HG03442 (cell line): ENCODE data around the gene WDR1.
A peak's percentile ranks its signal among the peaks of the same experiment; 100 is the strongest.

Experiments
- ATAC-seq: cut with Tn5 transposase; IDR thresholded peaks from one replicate; pipeline ENCODE4 v1.9.1; 2021; ENCODE audit warnings: mild to moderate bottlenecking, moderate library complexity; ENCODE audit not compliant: unreplicated experiment

Gene WDR1, protein sequence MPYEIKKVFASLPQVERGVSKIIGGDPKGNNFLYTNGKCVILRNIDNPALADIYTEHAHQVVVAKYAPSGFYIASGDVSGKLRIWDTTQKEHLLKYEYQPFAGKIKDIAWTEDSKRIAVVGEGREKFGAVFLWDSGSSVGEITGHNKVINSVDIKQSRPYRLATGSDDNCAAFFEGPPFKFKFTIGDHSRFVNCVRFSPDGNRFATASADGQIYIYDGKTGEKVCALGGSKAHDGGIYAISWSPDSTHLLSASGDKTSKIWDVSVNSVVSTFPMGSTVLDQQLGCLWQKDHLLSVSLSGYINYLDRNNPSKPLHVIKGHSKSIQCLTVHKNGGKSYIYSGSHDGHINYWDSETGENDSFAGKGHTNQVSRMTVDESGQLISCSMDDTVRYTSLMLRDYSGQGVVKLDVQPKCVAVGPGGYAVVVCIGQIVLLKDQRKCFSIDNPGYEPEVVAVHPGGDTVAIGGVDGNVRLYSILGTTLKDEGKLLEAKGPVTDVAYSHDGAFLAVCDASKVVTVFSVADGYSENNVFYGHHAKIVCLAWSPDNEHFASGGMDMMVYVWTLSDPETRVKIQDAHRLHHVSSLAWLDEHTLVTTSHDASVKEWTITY

DNA sequence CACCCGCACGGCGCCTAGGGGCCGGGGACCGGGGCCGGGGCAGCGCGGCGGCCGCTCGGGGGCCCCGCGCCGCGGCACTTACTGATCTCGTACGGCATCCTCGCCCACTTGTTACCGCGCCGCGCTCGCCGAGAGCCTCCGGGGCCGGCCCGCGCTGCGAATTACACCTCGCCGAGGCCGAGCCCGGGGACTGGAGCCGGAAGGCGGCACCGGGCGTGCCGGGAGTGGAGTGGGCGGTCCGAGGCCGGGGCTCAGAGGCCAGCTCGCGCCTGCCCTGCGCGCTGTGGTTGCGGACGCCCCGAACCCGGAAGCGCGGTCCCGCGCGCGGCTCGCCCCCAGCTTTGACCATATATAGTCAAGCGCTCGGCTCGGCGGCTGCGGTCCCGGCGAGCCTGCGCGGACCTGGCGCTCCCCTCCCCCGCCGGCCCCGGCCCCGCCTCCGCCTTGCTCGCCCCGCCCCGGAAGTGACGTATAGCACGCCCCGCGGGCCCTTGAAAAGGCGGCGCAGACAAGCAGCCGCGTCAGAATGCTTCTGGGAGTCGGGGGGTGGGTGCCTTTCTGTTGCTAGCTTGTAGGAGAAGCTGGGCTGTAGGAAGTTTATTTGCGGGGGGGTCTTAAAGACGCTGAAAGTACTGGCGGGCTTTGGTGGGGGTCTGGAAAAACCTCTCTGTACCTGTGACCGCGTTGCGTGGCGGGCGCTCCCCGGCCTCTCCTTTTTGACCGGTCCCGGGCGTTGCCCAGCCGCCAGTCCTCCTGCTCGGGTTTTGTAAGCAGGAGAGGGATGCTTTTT lies at the start of gene WDR1:
TSS of gene WDR1 (minus strand) at position 231 of the 790 bp plus-strand sequence. CDS start at position 98, 133 bp downstream.
- ATAC-seq: peak; percentile 88

DNA sequence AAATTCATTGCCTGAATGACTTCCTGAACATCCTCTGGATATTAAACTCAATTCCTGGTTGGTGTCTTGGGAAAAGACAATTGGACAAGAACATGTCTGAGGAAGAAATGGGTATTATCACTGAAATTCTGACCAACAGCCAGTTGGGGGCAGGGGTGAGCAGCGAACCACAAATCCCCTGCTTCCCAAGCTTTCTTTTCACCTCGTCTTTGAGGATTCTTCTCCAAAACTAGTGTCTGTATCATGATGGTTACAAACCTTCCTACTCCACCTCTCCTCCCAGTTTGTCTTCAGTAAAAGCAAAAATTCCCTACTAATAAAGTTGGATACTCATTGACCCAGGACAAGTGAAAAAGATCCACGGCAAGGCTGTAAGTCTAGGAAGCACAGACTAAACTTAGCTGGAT lies 48.3 kb upstream of the WDR1 start:
- ATAC-seq: no peak

DNA sequence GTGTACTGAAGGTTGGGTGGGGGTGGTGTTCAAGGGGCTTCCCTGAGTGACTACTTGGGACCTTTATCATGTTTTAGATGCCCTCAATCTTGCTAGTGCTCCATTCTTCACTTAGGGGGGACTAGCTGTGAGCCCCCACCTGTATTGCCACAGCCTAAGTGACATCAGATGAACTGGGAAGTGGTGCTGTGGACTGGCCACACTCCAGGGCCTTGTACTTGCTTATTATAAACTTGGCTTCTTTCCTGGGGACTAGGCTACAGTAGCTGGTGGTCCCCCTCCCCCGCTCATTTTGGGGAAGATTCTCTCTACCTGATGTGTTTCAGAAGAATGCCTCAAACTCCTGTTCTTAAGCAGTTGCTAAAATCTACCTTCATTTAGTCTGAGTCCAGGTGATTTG lies 46.7 kb upstream of the WDR1 start:
- no peak for ATAC-seq

DNA sequence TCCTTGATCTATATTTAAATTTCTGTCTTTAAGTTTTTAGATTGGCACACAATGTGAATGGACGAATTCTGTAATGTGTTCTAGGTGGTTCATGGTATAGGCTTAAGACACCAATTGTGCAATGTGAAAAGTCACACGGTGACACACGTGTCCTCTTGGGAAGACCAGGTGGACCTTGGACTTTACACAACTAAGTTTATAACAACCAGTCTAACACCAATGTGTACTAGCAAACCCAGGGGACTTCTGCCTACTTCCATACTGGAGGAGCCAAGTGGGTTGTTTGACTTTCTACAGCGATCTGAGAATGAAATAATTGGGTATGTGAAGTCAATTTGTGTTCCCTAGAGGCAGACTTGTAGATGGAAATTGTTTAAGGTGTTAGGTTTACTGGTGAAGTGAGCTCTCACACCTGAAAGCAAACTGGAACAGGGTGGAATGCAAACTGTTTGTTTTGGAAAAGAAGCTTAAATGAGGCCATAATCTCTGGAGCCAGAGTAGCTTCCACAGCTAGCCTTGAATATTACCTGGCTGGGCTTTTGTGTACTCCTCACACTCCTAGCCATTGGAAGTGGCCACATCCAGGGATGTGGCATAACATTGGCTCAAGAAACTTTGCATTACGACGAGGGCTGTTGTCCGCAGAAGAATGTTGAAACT lies 45.9 kb upstream of the WDR1 start:
- no peak for ATAC-seq

DNA sequence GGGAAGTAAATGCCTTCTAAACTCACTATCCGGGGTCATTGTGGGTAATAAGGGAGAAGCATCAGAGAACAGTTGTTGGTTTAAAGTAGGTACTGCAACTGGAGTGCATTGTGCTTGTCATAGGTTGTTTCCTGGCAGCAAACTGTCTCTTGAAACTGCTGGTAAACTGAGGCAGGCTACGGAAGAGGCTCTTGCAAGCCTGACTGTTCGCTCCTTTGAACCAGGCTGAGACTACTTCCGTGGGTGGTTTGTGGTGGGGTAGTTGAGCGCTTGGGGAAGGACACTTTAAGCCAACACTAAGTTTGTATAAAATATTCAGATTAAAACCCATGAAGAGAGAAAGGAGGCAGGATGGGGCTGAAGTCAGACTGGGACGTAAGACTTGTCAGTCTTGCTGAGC lies 45.2 kb upstream of the WDR1 start:
- ATAC-seq: no peak

DNA sequence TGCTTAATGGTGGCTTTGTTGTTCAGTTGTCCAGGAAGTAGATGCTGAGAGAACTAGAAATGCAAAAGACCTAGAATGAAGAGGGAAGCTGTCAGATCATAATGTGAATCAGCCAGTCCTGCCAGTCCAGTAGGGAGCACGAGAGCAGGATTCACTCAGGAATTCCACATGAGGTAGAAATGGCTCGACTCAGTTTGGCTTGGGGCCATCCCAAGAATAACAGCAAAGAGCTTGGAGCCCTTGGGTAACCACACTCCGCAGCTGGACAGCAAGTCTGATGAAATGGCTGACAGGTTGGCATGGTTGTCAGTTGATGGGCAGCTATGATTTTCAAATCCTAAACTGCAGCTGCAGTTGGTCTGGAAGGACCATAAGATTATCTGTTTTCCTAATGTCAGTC lies 44.5 kb upstream of the WDR1 start:
- ATAC-seq: no peak

DNA sequence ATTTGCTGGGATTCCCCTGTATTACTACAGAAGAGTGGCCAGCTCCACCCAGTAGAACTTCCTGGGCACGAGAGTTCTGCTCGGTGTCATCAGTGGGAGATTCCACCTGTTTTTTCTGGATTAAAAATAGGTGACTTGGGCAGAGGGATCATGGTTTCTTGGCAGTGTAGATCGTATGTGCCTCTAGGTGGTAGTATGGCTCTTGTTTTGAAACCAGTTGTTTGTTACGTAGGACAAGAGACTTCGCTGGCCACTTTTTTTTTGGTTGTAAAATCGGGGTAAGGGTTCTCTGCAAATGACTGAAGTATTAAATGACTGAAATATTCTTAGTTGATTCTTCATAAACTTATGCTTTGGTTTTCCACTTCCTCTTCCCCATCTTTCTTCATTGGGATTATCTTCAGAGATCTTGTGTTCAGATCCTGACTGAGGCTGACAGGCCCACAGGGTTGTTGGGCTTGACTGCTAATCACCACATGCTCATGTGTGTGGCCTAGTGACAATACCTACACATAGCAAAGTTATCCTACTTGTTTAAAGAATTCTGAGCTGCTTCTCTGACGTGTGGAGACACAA lies 43.8 kb upstream of the WDR1 start:
- no peak for ATAC-seq

DNA sequence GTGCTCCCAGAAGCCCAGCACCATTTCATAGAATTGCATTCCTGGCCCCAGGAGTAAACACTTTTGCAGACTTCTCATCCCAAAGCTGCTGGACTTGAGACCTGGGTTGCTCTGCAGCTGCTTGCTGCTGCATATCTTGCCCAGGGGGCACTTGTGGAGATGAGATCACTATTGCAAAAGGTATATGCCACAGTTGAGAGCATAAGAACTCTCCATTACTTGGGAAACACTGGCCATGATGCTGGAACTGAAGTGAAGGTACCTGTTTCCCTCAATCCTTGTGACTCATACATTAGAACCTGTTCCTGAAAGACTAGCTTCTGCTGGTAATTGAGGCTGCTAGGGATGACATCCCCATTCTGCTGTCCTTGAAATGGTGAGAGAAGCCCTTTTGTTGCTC lies 43.1 kb upstream of the WDR1 start:
- no peak for ATAC-seq

DNA sequence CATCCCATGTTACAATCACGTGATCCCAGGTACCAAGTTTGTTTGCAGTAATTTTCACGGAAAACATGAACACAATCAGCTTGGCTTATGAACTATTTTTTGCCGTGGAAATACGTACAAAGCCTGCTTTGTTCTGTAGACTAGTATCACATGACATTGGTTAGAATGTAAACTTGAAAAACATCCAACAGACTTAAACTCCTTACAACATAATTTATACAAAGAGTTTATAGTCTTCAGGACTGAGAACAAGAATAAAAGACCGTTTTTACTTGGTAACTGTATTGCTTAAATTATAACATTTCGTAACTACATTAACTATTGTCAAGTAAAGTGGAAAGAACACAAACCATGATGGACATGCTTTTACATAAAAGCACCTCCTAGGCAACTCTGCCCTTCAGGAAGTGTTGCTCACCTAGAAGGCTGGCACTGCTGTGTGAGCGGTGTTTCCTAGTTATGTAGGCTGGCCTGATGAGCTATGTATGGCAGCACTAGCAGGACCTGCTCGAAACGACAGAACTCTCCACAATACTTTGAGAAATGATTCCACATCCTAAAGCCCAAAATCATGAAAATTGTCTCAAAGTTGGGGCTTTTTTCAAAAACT lies 41.8 kb upstream of the WDR1 start:
- ATAC-seq: no peak

DNA sequence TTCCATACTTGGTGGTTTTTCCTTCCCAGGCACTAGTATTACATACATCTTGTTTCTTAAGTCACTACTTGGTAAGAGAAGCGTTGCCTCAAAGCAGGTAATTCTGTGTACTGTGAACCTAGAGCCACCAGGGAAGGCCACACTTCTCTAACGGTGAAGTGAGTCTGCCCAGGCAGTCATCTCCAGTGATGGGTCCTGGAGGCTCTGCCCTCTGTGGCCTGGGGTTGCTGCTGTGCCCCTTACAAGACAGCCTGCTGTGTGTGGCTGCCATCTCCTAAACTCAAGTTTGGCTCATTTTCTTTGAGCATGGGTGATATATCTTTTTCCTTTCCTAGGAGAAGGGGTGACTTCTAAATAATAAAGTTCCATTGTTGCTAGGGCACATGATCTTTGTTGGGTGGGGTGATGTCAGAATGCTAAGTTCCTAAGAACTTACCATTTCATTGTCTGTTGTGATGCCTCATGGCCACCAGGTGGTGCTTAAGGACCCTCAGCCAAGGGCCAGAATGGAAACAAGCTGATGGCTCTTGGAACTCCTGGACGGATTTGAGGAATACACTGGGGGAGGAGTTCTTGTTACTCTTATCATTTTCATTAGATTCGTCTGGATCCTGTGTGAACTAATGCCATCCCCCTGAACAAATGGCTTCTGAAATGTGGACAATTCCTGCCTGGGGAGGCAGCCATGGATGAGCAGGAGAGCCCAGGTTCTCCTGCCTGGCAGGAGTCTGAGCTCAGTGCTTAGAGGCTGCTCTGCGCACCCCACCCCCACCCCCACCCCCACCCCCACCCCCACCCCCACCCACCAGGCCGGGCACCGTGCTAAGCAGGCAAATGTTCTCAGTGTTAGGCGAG lies 41.1 kb upstream of the WDR1 start:
- peak; percentile 80 for ATAC-seq

DNA sequence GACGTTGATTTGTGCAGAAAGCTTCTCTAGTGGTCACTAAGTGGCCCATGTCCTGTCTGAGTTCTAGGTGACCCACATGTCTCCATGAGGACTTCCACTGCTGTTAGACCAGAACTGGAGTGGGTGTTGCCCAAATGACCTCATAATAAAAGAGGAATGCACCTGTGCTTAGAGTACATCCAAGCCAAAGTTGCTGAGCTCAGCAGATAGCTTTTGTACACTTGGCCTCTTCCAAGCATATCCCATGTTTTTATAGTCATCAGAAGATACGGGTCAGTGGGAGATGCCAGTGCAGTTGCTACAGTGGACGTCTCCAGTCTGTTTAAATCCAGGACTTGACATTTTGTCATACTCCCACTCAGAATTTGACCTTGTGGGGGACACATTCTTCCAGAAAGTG lies 37.6 kb upstream of the WDR1 start:
- no peak for ATAC-seq

DNA sequence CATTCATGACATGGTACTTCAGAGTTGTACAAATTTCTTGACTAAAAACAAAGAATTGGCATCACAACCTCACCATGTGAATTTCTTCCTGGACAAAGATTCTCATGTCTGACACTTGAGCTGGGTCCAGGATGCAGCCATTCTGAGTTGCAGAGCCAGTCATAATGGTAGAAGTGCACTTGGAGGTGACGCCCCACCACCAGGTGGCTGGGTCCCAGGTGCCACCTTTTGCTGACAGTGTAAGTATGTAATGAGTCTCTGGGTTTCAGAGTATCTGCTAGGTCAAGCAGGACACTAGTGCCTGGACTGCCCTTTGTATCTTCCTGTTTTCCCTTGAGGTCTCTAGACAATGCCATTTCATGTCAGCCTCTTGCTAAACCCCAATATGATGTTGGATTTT lies 36.6 kb upstream of the WDR1 start:
- no peak for ATAC-seq

DNA sequence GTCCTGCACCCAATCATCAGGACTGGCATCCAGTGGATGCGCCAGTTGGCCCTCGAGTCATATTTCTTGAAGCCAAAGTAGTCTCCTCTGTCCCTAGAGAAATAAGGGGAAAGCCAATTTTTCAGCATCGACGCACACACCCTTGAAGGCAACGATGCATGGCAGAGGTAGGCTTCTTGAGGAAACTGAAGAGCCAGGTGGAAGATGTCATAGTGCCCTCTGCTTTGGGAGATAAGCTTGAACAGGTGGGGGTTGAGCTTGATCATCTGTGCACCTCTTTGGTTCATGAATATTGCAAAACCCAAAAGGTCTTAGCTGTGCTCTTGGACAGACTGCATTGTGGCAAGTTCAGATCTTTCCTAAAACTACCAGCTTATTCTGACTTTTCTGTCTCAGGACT lies 34.6 kb upstream of the WDR1 start:
- ATAC-seq: peak; percentile 63

DNA sequence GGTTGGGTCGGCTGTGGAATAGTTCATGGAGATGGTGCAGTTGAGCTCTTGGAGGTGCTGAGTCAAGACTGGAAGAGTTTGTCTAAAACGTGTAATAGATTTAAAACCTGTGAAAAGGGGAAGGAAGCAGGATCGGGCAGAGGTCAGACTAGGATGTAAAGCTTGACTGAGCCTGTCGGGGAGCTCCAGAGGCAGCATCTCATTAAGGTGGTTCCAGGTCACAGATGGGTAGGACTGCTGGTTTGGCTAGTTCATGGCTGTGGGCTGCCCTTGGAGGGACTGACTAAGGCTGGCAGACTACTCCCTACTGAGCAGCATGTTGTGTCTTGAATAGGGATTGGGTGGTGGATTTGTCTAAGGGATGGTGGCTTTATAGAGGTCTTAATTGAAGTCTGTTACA lies 28.4 kb upstream of the WDR1 start:
- ATAC-seq: no peak

DNA sequence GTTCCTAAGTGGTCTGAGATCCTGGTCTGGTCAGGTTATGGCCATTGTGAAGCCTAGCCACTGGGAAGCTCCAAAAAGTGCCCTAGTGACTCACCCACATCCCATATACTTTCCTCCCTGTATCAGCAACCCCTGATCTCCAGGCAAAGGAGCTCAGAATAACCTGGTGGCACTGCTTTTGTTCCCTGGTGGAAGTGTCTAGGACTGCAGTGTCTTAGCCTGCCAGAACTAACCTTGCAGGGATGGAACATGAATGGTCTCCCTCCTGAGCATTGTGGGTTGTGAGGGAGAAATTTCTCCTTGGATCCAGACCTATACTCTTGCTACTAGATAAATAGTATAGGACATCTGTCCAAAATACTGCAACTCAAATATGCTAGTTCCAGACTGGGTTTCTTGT lies 27.9 kb upstream of the WDR1 start:
- ATAC-seq: no peak

DNA sequence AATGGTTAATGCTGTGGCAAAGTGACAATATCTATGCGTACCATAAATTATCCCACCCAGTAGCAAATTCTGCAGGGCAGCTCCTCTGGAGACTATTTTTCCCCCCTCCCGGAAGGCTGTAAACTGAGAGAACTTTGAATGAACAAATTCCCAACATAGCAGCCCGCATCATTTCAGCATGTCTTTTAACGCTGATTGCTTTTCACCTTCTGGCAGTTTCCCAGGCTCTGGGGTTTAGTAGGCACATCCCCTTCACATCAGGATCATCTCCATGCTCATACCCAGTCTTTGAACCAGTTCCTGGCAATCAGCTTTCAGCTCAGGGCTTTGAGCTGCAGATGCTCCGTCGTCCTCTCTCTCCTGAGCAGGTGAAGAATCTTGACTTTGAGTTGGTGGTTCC lies 26.6 kb upstream of the WDR1 start:
- no peak for ATAC-seq

DNA sequence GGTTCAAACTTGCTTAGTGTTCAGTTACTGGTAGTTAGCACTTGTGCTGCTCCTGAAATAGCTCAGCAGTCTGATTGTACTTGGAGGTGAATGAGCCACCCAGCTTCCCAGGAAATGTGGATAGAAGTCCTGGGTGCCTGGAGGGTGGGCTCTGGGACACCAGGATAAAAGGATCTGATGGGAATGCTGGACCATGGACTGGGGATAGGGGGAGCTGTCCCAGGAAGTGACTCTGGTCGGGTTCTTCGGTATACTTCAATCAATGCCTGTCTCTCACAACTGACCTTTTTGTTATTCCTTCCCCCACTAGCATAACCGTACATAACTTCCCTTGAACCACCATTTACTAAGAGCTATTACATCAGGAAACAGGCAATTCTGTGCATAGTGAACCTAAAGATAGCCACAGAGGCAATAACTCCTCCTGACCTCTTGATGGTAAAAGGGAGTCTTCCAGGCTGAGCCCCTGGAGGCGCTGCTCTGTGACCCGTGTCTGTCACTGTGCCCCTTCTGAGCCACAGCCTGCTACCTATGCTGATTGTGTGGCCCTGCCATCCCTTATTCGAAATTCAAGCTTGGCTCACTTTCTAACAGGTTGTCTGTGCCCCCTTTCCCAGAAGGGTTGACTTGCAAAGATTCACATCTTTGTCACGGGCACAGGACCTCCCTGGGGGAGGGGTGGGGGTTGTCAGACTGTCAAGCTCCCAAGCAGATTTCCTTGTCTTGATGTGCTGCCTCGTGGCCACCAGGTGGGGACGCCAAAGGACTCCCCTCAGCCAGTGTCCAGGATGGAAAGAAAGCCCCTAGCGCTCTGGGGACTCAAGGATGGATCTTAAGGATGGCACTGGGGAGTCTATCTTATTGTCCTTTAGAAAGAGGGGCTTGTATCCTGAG lies 24.5 kb upstream of the WDR1 start:
- no peak for ATAC-seq

DNA sequence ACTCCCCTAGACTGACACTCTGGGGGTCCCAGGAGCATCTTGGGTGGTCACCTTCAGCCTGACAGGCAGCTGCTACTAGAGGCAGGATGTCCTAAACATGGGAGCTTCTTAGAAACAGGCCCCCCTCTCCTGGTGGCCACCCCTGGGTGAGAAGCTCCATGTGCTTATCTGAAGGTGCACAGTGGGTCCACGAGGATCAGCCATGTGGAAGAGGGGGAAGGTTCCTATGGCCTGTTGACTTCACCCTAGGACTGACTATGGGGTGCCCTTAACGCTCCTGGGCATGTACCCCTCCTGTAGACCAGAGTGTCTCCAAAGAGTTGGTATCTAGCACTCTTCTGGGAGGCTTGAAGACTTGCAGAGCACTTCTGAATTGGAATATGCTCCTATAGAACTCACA lies 22.9 kb upstream of the WDR1 start:
- no peak for ATAC-seq

DNA sequence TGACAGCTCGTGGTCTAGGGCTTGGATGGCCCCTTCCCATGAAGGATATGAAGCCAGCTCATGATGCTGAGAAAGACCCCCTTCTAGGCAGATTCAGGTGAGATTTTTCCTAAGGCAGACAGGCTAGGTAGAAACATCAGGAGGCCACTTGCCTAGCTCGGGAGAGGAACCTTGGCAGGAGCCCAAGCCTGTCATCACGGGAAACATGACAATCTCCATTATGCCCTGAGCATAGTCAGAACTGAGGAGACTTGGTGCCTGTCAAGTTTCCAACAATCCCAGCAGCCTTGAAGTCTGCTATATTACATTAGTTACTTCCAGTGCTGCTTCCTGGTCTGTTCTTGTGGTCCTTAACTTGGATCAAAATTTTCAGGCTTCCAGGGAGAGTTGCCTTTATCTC lies 18.7 kb upstream of the WDR1 start:
- no peak for ATAC-seq
